Measurements from ENCODE around the gene TIGD1. TPM values are rescaled to one million over a fixed set of nuclear protein-coding genes. Genes with fewer than 3 reads are reported as not detected.
"Not testable (repeated sequence)": the region's sequence is repeated elsewhere in the genome, so short reads cannot be mapped to it uniquely, and the experiment has no call there.

The TIGD1 gene
- total RNA-seq, 2 experiments from 2014 or later: 6.2 to 6.3 TPM

DNA sequence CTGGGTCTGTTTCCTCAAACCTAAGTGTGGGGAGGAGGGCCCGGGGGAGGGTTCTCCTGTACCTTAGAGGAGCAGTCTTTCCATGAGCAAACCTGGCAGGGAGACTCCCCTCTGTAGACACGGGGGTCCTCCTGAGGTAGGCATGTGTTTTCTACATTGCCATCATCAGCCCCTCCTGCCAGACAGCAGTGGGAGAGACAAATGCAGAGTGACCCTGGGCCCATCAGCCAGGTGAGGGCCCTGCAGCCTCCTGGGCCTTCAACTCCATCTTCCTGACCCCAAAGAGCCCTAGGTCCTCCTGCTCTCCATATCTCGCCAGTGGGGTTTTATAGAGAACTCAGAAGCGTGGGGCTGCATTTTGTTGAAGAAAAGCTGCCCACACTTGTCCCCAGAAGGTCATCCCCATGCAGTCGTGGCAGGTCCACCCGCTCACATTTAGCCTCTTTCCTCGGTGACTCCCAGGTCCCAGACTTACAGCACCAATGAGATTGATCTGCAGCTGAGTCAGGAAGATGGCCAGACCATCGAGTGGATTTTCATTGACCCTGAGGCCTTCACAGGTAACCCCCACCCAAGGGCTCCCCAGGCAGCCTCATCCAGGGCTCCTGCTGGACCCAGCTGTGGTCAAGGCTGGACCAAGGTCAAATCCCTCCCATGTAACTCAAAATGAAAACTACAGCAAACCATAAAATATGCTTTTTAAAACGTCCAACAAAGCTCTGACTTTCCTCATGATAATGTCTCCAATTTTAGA lies 8.2 kb downstream of the TIGD1 start:
- ChIA-PET POLR2A (interaction anchor here (0.5 kb wide), 1 partner anchor 758 kb away, joined by 3 read pairs; no protein-coding TSS in a partner anchor), CTCF (no interaction called here)

DNA sequence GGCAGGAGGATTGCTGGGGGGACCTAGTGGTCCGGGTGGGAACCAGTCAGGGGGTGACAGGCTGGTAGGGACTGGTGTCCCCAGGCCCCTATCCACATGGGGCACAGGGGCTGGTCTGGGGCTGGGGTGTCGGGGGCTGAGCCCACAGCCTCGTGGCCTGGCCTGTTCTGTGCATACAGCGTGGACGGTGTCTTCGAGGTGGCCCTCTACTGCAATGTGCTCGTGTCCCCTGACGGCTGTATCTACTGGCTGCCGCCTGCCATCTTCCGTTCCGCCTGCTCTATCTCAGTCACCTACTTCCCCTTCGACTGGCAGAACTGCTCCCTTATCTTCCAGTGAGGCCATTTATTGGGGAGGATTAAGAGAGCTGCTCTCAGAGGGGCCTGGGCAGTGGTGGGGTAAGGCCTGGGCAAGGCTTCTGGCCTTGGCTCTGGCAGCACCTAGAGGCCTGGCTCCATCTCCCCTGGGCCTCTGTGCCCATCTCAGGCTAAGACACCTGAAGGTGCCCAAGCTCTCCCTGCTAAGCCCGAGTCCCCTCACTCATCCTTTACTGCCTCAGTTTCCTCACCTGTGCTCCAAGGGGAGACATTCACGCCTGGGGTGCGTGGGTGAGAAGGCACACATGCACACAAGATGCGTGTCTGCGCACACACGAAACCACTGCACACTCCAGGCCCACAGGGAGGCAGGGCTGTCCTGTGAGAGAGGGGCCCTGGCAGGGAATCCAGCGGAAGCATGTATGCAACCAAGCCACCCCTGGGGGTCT lies 9.0 kb downstream of the TIGD1 start:
- CTCF ChIA-PET: no interaction called here
- POLR2A ChIA-PET: no interaction called here

DNA sequence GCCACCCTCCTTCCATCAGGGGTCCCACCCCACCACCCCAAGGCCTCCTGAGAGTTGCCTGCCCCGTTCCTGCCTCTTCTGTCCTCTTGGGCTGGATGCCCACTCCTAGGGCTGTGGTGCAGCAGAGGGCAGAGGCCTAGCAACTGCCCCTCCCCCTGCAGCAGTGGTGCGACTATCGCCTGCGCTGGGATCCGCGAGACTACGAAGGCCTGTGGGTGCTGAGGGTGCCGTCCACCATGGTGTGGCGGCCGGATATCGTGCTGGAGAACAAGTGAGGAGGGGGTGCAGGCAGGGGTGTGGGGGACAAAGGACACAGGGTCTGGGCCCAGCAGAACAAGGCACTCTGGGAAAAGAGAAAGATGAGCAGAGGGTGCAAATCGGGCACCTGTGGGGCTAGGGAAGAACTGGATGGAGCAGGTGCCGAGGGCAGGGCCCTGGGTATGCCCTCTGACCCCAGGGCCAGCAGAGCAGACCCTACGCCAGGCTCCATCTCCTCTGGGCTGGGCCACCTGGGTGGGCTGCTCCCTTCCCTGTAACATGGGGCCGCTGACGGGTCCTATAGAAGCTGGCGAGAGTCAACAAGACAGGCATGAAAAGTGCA lies 9.8 kb downstream of the TIGD1 start:
- POLR2A ChIA-PET: no interaction called here
- CTCF ChIA-PET: no interaction called here

DNA sequence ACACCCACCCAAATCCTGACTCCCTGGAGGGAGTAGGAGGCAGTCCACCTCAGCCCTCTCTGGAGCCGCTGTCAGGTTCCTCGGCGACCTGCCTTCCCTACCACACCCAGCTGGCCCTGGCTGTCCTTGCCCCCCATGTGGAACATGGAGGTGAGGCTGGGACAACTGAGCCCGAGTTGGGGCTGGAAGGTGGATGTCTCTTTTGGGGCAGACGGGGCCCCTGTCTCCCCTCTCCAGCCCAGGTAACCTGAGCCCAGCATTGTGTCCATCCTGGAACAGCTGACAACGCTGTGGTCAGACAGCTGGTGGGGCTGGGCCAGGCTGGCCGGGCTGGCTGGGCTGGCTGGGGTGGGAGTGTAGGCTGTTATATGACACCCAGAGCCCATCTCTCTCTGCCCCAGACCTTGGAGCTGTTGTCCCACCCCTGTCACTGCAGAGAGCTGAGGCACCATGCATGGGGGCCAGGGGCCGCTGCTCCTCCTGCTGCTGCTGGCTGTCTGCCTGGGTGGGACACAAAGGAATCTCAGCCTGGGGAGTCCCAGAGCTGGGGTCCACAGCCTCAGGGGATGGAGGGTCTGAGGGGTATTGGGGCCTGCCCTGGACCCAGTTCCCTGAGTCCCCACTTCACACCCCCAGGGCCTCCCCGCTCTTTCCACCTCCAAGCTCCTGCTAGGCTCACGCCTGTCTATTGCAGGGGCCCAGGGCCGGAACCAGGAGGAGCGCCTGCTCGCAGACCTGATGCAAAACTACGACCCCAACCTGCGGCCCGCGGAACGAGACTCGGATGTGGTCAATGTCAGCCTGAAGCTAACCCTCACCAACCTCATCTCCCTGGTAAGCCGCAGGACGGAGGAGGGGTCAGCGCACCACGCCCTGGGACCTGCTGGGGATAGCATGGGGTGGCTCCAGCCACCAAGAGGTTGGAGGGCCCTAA lies 10.8 kb downstream of the TIGD1 start, which contains the start of gene CHRNG:
Gene CHRNG, plus strand, starts transcription at position 395 of the 934 bp plus-strand sequence. Its CDS starts 56 bp downstream, at position 451.
- ChIA-PET POLR2A (no interaction called here), CTCF (no interaction called here)

DNA sequence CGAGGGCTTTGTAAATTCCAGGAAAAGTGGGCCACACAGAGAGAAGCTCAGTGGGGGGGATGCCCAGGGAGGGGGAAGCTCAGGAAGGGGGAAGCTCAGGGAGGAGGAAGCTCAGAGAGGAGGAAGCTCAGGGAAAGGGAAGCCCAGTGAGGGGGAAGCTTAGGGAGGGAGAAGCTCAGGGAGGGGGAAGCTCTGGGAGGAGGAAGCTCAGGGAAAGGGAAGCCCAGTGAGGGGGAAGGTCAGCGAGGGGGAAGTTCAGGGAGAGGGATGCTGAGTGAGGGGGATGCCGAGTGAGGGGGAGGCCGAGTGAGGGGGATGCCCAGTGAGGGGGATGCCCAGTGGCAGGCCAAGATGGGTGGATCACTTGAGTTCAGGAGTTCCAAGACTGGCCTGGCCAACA lies 11.7 kb downstream of the TIGD1 start:
- CTCF ChIA-PET: interaction anchor here (0.7 kb wide), 1 partner anchor 302 kb away, joined by 4 read pairs; no protein-coding TSS in a partner anchor
- POLR2A ChIA-PET: no interaction called here

DNA sequence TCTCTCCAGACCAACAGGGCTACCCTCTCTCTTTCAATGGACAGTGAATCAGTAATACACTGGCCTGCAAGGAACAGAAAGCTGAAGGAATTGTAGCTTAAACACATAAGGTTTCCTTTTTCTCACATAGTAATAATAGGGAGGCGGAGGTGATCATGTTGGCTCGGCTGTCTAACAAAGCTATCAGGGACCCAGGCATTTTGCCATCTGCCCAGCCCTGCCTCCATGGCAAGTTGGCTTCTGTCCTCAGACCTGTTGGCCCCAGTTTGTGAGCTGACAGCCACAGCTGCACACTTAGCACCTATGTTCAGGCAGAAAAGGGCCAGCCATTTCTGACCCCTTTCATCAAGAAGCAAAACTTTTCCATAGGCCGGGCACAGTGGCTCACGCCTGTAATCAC lies 12.9 kb downstream of the TIGD1 start:
- CTCF ChIA-PET: interaction anchor here (0.5 kb wide), 1 partner anchor 21 kb away, joined by 3 read pairs; no protein-coding TSS in a partner anchor
- POLR2A ChIA-PET: no interaction called here

DNA sequence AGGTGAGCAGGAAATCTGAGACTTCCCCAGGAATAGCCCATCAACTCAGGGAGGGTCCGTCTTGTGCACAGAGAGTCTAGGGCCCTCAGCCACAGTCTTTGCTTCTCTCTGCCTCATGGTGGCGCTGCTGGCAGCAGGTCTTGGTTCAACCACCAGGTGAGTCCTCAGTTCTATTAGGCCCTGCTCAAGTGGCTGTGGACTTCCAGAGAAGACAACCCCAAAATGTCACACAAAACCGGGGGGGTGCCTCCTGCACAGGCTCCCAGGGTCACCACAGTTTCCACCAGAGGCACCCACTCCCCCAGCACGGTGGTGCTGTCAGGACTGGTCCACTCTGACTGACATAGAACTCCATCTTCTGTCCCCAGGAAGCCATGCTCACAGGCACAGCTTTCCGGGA lies 13.3 kb downstream of the TIGD1 start:
- ChIA-PET CTCF (interaction anchor here (0.5 kb wide), 1 partner anchor 21 kb away, joined by 3 read pairs; no protein-coding TSS in a partner anchor), POLR2A (no interaction called here)

DNA sequence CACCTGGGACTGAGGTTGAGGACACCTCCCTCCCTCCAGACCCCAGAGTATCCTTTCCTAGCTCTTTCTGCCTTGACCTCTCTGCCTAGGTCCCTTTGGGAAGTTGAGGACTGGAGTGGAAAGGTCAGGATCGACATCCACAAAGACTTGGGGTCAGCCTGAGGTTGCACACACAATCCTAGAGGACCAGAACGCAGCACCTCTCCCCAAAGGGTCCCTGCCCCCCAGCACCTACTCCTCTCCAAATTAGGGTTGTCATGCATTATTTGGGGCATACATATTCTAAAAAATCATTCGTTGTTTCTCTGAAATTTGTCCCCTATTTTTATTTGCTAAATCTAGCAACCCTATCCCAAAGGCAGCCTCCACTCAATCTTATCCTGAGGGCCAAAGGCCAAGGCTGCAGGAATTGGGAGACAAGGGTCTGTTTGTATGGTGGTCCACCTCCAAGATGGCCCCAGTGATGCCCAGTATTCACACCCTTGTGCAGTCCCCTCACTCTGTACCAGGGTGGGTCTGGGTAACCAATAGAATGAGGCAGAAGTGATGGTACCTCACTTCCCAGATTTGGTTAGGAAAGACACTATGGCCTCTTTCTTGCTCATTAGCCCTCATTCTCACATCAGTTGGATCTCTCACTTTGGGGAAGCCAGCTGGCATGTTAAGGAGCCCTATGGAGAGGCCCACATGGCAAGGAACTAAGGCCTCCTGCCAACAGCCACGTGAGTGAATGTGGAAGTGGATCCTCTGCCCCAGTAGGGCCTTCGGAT lies 14.4 kb downstream of the TIGD1 start:
- POLR2A ChIA-PET: no interaction called here
- CTCF ChIA-PET: no interaction called here

DNA sequence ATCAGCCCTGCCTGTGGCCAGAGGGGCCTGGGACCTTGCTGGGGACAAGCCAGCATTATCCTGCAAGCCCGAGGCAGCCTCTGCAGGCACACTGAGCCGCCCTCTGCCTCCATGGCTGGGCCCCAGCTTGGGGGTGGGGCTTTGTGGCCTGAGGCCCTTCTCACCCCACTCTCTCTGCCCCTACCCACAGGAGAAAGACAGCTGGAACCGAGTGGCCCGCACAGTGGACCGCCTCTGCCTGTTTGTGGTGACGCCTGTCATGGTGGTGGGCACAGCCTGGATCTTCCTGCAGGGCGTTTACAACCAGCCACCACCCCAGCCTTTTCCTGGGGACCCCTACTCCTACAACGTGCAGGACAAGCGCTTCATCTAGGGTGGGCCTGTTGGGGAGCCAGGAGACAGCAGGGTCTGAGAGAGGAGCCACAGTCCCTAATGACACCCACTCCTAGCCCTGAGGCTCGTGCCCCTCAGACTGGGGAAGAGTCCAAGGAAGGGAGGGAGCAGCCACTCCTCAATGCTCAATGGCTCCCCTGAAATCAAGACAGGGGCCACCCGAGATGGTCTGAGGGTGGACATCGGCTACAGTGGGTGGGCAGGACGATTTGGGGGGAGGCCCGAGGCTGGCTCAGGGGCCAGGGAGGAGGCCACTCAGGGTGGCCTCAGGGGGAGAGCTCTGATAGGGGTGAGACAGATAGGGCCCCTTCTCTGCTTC lies 15.3 kb downstream of the TIGD1 start:
- ChIA-PET POLR2A (no interaction called here), CTCF (no interaction called here)

DNA sequence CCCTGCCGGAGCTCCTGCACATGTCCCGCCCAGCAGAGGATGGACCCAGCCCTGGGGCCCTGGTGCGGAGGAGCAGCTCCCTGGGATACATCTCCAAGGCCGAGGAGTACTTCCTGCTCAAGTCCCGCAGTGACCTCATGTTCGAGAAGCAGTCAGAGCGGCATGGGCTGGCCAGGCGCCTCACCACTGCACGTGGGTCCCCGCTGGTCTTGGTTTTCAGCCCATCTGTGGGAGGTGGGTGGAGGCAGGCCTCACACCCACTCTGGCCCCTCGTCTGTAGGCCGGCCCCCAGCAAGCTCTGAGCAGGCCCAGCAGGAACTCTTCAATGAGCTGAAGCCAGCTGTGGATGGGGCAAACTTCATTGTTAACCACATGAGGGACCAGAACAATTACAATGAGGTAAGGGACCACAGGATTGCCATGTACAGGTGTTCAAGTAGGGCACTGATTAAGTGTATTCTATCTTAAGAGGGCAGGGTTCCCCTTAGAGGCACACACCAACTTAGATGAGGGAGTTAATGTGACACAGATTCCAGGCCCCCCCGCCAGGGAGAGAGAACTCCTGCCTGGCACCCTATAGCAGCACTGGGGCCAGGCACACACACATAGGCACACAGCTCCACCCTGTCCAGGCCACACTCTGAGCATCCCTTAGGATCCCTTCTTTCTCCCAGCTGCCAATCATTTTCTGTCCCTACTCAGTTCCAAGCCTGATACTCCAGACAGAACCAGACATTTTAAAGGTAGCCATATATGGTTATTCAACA lies 16.2 kb downstream of the TIGD1 start:
- ChIA-PET POLR2A (no interaction called here), CTCF (interaction anchor here (0.5 kb wide), 1 partner anchor 782 kb away, joined by 4 read pairs; no protein-coding TSS in a partner anchor)

DNA sequence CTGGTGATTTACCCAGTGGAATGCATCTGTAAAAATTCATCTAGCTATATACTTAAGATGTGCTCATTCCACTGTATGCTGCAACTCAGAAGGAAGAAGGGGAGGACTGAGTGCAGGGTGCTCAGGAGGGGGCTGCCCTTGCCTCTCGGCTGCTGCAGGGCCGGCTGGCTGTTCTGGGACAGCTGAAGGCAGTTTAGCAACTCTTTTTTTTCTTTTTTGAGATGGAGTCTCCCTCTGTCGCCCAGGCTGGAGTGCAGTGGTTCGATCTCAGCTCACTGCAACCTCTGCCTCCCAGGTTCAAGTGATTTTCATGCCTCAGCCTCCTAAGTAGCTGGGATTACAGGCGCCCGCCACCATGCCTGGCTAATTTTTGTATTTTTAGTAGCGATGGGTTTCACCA lies 17.5 kb downstream of the TIGD1 start:
- CTCF ChIA-PET: interaction anchor here (0.6 kb wide), 1 partner anchor 735 kb away, joined by 3 read pairs; no protein-coding TSS in a partner anchor
- POLR2A ChIA-PET: not testable (repeated sequence)

DNA sequence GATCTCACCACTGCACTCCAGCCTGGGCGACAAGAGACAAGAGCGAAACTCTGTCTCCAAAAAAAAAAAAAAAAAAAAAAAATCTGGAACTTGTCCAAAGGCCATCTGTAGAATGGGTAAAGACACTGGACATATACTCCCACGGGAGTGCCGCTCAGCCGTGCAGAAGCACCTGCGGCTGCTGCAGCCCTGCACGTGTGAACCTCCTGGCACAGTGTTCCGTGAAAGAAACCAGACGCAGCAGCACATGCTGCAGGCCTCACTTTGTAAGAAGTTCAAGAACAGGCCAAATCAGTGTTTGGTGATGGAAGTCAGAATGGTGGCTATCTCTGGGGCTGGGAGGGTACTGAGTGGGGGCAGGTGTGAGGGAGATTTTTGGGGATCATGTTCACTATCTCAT lies 17.9 kb downstream of the TIGD1 start:
- ChIA-PET CTCF (interaction anchor here (0.9 kb wide), 1 partner anchor 11 kb away, joined by 4 read pairs; no protein-coding TSS in a partner anchor), POLR2A (no interaction called here)

DNA sequence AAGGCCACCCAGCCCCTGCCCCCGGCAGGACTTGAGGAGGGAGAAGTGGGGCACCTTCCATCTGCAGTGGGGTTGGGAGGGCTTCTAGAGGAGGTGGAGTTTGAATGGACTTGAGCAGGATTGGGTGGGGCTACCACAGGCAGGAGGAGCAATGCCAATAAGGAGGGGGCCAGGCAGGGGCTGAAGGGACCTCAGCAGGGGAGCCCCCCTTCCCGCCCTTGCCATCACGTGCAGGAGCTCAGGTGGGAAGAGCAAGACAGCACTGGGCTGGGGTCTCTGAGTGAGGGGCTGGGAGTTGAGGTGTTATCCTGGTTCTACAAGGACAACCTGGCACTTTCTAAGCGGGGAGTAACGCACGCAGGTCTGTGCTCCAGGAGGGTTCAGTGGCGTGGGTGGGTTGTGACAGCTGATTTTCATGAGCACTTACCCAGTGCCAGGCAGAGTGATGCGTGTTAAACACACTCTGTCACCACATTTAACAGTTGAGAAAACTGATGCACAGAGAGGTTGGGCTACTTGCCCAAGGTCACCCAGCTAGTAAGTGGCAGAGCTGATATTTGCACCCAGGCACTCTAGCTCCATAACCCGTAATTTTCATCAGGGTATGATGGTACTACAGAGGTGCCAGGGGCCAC lies 19.6 kb downstream of the TIGD1 start:
- ChIA-PET CTCF (no interaction called here), POLR2A (no interaction called here)

DNA sequence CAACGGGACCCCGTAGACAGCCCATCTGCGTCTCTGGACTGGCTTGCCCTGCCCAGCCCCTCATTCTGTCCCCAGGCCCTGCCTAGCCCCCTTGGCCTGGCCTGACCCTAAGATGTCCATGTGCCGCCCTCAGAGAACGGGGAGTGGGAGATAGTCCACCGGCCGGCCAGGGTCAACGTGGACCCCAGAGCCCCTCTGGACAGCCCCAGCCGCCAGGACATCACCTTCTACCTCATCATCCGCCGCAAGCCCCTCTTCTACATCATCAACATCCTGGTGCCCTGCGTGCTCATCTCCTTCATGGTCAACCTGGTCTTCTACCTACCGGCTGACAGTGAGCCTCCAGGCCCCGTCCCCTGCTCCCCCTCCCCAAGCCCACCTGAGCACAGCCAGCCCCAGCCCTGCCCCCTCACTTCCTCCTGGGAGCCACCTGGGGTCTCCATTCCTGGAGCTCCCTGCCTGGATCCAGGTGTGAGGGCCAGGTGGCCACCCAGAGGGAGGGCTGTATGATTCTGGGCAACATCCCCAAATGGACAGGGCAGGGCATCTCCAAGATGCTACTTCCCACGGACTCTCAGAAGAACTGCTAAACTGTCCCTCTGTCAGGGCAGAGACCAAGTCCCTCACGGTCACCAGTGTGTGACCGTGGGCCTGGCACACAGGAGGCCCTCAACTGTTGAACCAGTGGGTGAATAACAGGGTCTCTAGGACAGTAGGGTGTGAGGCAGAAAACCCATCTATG lies 20.4 kb downstream of the TIGD1 start:
- ChIA-PET POLR2A (no interaction called here), CTCF (no interaction called here)

DNA sequence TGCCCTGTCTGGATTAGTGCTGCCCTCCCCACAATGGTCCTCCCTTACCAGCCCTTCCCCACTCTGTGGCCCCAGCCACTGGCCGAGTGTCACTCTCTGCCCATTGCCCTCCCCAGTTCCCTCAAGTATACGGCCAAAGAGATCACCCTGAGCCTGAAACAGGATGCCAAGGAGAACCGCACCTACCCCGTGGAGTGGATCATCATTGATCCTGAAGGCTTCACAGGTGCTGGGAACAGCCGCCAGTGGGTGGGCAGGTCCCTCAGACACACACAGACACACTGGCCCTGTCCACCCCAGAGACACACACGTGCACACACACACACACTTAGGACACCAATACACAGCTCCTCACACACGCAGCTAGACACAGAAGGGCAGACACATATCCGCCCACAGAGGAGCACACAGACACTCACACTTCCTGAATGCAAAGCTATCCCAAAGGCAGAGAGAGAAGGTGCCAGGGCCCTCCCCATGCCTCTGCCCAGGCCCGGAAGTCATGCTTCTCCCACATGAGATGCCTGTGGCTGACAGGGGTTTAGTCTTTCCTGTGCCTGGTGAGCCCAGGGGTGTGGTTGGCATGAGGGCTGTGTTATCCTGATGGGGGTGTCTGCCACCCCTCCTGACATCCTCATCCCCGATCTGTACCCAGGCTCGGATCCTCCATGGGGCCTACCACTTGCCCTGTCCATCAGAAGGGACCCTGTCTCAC lies 21.5 kb downstream of the TIGD1 start:
- CTCF ChIA-PET: no interaction called here

More for the DNA sequence above, 21.5 kb downstream of the TIGD1 start:
- POLR2A ChIA-PET: no interaction called here

Data from activated CD8-positive, alpha-beta memory T cell treated with anti-CD3 and anti-CD28 coated beads for 36 hours (primary cell).